Measurements from ENCODE around the gene PRPF19. TPM values are rescaled to one million over a fixed set of nuclear protein-coding genes. Genes with fewer than 3 reads are reported as not detected.

PRPF19 gene
- total RNA-seq, 1 experiment from 2014 or later = 100.0 TPM

DNA sequence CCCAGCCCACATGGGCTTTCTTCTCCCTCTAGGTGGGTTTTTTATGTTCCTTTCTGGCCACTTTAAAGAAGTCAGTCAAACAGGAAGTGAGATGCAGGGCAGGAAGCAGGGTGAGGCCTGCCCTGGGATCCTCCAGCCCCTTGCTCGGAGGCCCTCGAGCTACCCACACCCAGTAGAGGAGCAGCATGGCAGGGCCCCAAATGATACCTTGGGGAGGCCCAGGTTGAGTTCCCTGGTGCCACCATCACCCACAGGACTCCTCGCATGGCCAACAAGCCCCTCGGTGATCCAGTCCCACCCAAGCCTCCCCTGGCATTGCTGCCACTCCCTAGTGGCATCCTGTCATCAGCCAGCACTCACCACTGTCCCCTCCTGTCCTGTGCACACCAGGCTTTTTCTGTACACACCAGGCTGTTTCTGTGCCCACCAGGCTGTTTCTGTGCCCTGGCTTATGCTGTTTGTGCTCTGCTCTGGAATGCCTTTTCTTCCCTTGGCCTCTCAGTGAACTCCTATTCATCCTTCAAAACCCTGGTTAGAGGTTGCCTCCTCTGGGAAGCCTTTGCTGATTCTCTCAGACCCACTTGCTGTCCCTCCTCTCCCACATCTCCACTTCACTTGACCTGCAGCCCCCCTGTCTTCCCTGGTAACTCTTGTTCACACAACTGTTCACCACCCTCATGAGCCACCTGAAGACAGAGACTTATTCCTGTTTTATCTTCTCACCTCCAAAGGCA lies 47.5 kb downstream of the PRPF19 start:
- no peak for DNase-seq (ENCODE audit: low read depth)

GRCh38 chr11:60858236-60858635 lies 48.1 kb downstream of the PRPF19 start:
- no peak for DNase-seq (ENCODE audit: low read depth)

DNA sequence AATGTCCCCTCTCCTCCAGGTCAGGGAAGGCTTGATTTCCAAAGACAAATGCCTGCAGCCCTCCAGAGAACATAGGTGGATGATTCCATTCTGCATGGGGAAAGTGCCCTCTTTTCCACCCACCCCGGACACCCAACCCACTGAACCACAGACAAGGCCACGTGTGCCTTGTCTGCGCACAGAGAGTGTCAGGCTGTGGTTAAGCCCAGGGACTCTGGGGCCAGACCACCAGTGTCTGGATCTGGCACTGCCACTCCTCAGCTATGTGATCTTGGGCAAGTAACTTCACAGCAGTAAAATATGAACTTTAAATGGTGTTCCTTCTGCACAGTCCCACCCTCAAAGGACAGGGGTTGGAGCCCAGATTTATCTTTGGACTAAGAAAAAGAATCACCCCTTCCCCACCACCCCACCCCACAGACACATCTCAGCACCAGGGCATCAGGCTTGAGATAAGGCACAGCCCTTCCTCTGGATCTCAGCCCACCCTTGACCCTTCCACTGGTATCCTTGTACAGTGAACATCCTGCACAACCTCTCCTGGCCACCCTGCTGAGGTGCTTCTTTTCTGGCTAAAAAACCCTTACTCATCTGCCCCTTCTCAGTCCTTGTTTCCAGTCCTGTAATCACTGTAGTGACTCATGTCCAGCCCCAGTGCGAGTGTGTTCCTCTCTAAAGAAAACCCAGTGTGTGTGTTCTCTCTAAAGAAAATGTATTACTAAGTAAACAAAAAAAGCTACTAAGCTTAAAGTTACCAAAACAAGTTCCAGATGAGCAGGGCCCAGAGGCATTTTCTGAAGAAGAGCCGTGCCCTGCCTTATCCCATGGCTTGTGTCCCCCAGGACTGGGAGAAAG lies 48.8 kb downstream of the PRPF19 start:
- DNase-seq (ENCODE audit: low read depth) = peak; percentile 41

- DNase-seq (ENCODE audit: low read depth) = no peak
Observed at GRCh38 chr11:60855726-60856633, 50.4 kb downstream of the PRPF19 start, which contains the start of gene PTGDR2. TSS of gene PTGDR2 (minus strand) at chr11:60855950. CDS start at chr11:60853722, 2,228 bp downstream.

- no peak for DNase-seq (ENCODE audit: low read depth)
Observed at GRCh38 chr11:60854847-60855725, 51.3 kb downstream of the PRPF19 start.

- no peak for DNase-seq (ENCODE audit: low read depth)
Observed at GRCh38 chr11:60854140-60854846, 52.1 kb downstream of the PRPF19 start.

- DNase-seq (ENCODE audit: low read depth) = no peak
Observed at GRCh38 chr11:60852982-60853950, 53.1 kb downstream of the PRPF19 start.

DNA sequence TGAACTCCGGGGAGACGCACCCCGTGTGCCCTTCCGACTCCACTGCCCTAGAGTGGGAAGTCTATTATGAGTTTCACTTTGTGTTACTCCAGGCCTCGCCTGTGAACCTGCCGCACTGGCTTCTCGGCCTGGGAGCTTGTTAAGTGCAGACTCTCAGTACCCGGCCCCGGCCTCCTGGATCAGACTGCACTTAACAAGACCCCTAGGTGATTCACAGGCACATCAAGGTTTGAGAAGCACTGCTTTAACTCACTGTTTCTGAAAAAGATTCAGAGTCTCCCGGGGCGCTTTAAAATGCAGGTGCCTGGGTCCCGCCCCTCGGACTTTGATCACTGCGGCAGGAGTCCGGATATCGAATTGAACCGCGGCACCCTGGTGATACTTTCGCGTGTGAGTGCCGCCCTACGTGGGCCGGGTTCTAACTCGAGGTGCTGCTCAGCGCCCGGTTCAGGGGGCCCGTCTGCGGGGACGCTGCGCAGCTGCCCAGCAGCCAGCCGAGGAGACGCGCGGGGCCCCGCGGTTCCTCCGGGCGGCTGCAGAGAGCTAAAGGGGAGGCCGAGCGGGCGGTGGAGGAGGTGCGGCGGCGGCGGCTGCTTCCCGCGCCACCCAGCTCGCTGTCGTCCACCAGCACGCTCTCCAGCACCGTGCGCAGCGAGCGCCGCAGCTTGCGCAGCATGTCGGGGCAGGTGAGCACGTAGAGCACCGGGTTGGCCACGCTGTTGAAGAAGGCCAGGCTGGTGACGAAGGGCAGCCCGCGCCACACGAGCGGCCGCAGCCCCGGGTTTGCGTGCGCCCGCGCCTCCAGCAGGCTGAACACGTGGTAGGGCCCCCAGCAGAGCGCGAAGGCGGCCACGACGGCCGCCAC lies 54.0 kb downstream of the PRPF19 start:
- no peak for DNase-seq (ENCODE audit: low read depth)

- no peak for DNase-seq (ENCODE audit: low read depth)
Observed at GRCh38 chr11:60851327-60852104, 54.9 kb downstream of the PRPF19 start.

- DNase-seq (ENCODE audit: low read depth) = no peak
Observed at GRCh38 chr11:60849641-60850520, 56.5 kb downstream of the PRPF19 start.

DNA sequence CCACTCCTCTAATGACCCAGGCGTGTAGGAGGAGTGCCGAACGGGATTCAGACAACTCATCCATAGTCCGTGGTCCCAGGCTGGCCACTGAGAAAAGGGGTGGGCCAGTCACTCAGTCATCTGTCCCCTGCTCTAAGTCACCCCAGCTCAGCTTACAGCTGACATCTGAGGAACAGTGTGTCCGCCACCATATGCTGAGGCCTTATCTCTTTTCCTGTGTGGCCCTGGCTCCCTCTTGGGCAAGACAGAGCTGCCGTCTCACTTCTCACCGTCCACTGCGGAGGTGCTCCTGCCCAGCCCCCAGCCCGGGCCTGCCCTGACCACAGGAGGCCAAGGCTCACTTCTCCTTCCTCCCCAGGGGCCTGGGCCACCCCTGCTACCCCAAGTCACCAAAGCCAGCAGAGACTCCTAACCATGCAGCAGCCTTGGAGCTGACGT lies 57.7 kb downstream of the PRPF19 start:
- no peak for DNase-seq (ENCODE audit: low read depth)

- no peak for DNase-seq (ENCODE audit: low read depth)
Observed at GRCh38 chr11:60847896-60848295, 58.5 kb downstream of the PRPF19 start.

GRCh38 chr11:60847281-60847680 lies 59.1 kb downstream of the PRPF19 start:
- no peak for DNase-seq (ENCODE audit: low read depth)

DNA sequence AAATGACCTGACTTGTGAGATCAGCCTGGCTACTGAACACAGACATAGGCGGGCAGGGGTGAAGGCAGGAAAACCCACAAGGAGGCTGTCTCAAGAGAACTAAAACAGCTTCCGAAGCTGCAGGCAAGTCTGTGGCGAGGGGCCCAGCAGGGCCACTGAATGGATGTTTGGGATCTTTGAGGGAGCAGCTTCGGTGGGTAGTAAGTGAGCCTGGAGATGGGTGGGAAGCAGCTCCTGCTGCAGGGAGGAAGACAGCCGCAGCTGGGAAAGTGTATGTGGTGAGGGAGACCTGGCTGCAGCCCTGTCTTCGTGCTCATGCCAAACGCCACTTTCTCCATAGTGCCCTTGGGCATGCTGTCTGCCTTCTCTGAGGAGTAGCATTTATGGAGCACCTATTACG lies 61.0 kb downstream of the PRPF19 start:
- no peak for DNase-seq (ENCODE audit: low read depth)

GRCh38 chr11:60844870-60845221 lies 61.5 kb downstream of the PRPF19 start:
- no peak for DNase-seq (ENCODE audit: low read depth)

All from RPMI7951 (cell line).